Type B pancreatic cell (in vitro differentiated cells): Measurements from ENCODE around the gene PACRG. TPM values are rescaled to one million over a fixed set of nuclear protein-coding genes. Genes with fewer than 3 reads are reported as not detected.

Experiments
- DNase-seq: peaks from one replicate; pipeline ENCODE4 v3.0.0; 2021; ENCODE audit warnings: mixed read lengths; ENCODE audit not compliant: unreplicated experiment; ENCODE audit errors: extremely low spot score
- H3K27ac Mint-ChIP-seq: 2 replicates; pipeline ENCODE4 v1.8.0; 2021; ENCODE audit warnings: mild to moderate bottlenecking, mixed read lengths
- H3K27me3 Mint-ChIP-seq: 2 replicates; pipeline ENCODE4 v1.8.0; 2021; ENCODE audit warnings: mixed read lengths
- H3K36me3 Mint-ChIP-seq: 2 replicates; pipeline ENCODE4 v1.8.0; 2021; ENCODE audit warnings: mixed read lengths
- H3K4me1 Mint-ChIP-seq: one replicate; pipeline ENCODE4 v1.8.0; 2021; ENCODE audit warnings: mixed read lengths; ENCODE audit not compliant: unreplicated experiment
- H3K4me3 Mint-ChIP-seq: 2 replicates; pipeline ENCODE4 v1.8.0; 2021; ENCODE audit warnings: mild to moderate bottlenecking, mixed read lengths
- H3K9me3 Mint-ChIP-seq: 2 replicates; pipeline ENCODE4 v1.8.0; 2021; ENCODE audit warnings: mixed read lengths
- CTCF ChIP-seq: fragments of 200-600 bp; sonication (generic); conservative IDR thresholded peaks from 2 replicates; pipeline ENCODE4 v1.5.0; 2021; ENCODE audit warnings: antibody characterized with exemption, mild to moderate bottlenecking
- total RNA-seq: library from RNA; stranded (reverse); gene quantifications from 2 replicates; pipeline ENCODE4 v1.2.1, GENCODE V29; 2021; ENCODE audit warnings: low replicate concordance

Gene PACRG
- total RNA-seq, 1 donor from 2014 or later, result 5.6 TPM

- H3K27me3 Mint-ChIP-seq, result no peaks in the 10 kb centered on the region
- no peaks in the 10 kb centered on the region for H3K36me3 Mint-ChIP-seq
- H3K9me3 Mint-ChIP-seq, result no peaks in the 10 kb centered on the region
- DNase-seq, result no peak
- H3K27ac Mint-ChIP-seq, result no peak overlapping the region
- H3K4me3 Mint-ChIP-seq, result no peak overlapping the region
- TF ChIP-seq CTCF, result no peak
- H3K4me1 Mint-ChIP-seq, result no peaks in the 10 kb centered on the region
Observed at GRCh38 chr6:163226181-163226835, 498.5 kb downstream of the PACRG start.

DNA sequence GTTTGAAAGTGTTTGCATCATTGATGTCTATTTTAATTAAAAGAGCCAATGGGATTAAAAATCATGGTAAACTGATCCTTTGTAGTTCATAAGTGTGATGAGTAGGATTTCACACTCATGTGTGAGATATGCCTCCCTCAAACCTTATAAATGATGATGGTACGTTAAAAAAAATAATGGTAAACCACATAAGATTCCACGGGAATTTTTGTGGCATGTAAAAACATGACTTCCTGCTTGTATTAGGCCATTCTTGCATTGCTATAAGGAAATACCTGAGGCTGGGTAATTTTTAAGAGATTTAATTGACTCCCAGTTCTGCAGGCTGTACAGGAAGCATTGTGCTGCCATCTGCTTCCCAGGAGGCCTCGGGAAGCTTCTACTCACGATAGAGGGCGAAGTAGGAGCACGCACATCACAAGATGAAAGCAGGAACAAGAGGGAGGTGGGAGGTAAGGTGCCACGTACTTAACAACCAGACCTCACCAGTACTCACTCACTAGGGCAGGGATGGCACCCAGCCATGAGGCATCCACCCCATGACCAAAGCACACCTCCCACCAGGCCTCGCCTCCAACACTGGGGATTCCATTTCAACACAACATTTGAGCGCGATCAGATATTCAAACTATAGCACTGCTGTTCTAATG lies 499.2 kb downstream of the PACRG start:
- no peak overlapping the region for H3K27ac Mint-ChIP-seq

GRCh38 chr6:163228041-163228440 lies 500.3 kb downstream of the PACRG start:
- Mint-ChIP-seq H3K4me3 (no peak overlapping the region), H3K27me3 (no peaks in the 10 kb centered on the region), H3K4me1 (peaks cover 5% of the 10 kb centered on the region), H3K9me3 (no peaks in the 10 kb centered on the region), H3K36me3 (no peaks in the 10 kb centered on the region), H3K27ac (no peak overlapping the region)
- no peak for DNase-seq
- no peak for TF ChIP-seq CTCF

More for the DNA sequence above, 499.2 kb downstream of the PACRG start:
- Mint-ChIP-seq H3K27me3 (no peaks in the 10 kb centered on the region), H3K4me1 (no peaks in the 10 kb centered on the region), H3K4me3 (no peak overlapping the region), H3K9me3 (no peaks in the 10 kb centered on the region), H3K36me3 (no peaks in the 10 kb centered on the region)
- no peak for DNase-seq
- TF ChIP-seq CTCF, result no peak

- H3K27me3 Mint-ChIP-seq, result no peaks in the 10 kb centered on the region
- TF ChIP-seq CTCF, result no peak
- no peak overlapping the region for H3K27ac Mint-ChIP-seq
- H3K4me1 Mint-ChIP-seq, result peaks cover 5% of the 10 kb centered on the region
- H3K4me3 Mint-ChIP-seq, result no peak overlapping the region
- H3K36me3 Mint-ChIP-seq, result no peaks in the 10 kb centered on the region
- H3K9me3 Mint-ChIP-seq, result no peaks in the 10 kb centered on the region
- DNase-seq, result no peak
Observed at GRCh38 chr6:163229050-163229449, 501.3 kb downstream of the PACRG start.

- no peak for TF ChIP-seq CTCF
- DNase-seq, result no peak
- Mint-ChIP-seq H3K27ac (no peak overlapping the region), H3K9me3 (no peaks in the 10 kb centered on the region), H3K4me1 (peaks cover 5% of the 10 kb centered on the region), H3K4me3 (no peak overlapping the region), H3K36me3 (no peaks in the 10 kb centered on the region), H3K27me3 (no peaks in the 10 kb centered on the region)
Observed at GRCh38 chr6:163230901-163231300, 503.1 kb downstream of the PACRG start.
